Tibial nerve (tissue), 3 donors: ENCODE data around the gene VTI1A.

ENCODE experiments used
- CTCF ChIP-seq, 5 experiments: fragments of 200-600 bp in 3 of 5; fragments of 450-650 bp in 2 of 5; sonication (generic) in 3 of 5; IDR thresholded peaks; one replicate each; pipeline ENCODE4 v1.5.1; 2016 to 2019; ENCODE audit warnings: antibody characterized with exemption in 5 of 5, mild to moderate bottlenecking in 3 of 5, moderate library complexity in 2 of 5
- POLR2A ChIP-seq, 2 donors: fragments of 450-650 bp; IDR thresholded peaks; one replicate each; pipeline ENCODE4 v1.6.1; 2017; ENCODE audit warnings: antibody characterized with exemption in 2 of 2, mild to moderate bottlenecking in 2 of 2, moderate library complexity in 2 of 2

- no peak for TF ChIP-seq CTCF (IDR thresholded peaks at IDR 0.05)
- no peak for TF ChIP-seq POLR2A (IDR thresholded peaks at IDR 0.05)
Measured at GRCh38 chr10:112835217-112835715, 388.3 kb downstream of the VTI1A start.
